Spleen (tissue), 11 donors: Measurements from ENCODE around the gene DEFB119. TPM values are rescaled to one million over a fixed set of nuclear protein-coding genes. Genes with fewer than 3 reads are reported as not detected.

Experiments
- DNase-seq: peaks from one replicate; pipeline ENCODE4 v3.0.0-alpha.2; 2020
- H3K27ac ChIP-seq, 8 donors: fragments of 200-600 bp; sonication (generic) in 7 of 8; 1 replicate in 4 of 8; 2 replicates in 4 of 8; pipeline versions ENCODE4 v1.5.0 to v1.8.0; 2016 to 2021; ENCODE audit warnings: inconsistent platforms in 4 of 8, mild to moderate bottlenecking in 4 of 8, moderate library complexity in 1 of 8
- H3K27me3 ChIP-seq, 7 donors: fragments of 200-600 bp; sonication (generic) in 6 of 7; replicated peaks in 1 of 7; 1 replicate in 4 of 7; 2 replicates in 3 of 7; pipeline versions ENCODE4 v1.5.0 to v1.8.0; 2016 to 2021; ENCODE audit warnings: inconsistent platforms in 3 of 7, mild to moderate bottlenecking in 1 of 7
- H3K36me3 ChIP-seq, 6 donors: fragments of 200-600 bp; sonication (generic) in 5 of 6; 1 replicate in 4 of 6; 2 replicates in 2 of 6; pipeline versions ENCODE4 v1.5.0 to v1.8.0; 2016 to 2021; ENCODE audit warnings: inconsistent platforms in 2 of 6
- H3K4me1 ChIP-seq, 6 donors: fragments of 200-600 bp; sonication (generic) in 5 of 6; 1 replicate in 3 of 6; 2 replicates in 3 of 6; pipeline versions ENCODE4 v1.5.0 to v1.8.0; 2016 to 2021; ENCODE audit warnings: inconsistent platforms in 3 of 6
- H3K4me3 ChIP-seq, 8 donors: fragments of 200-600 bp; sonication (generic) in 7 of 8; 1 replicate in 4 of 8; 2 replicates in 4 of 8; pipeline versions ENCODE4 v1.5.0 to v1.8.0; 2016 to 2021; ENCODE audit warnings: inconsistent platforms in 4 of 8, mild to moderate bottlenecking in 4 of 8, moderate library complexity in 2 of 8
- H3K9me3 ChIP-seq, 8 donors: fragments of 200-600 bp; sonication (generic) in 7 of 8; 1 replicate in 4 of 8; 2 replicates in 4 of 8; pipeline versions ENCODE4 v1.5.0 to v1.8.0; 2016 to 2021; ENCODE audit warnings: inconsistent platforms in 4 of 8
- CTCF ChIP-seq, 11 experiments: fragments of 200-600 bp in 7 of 11; fragments of 450-650 bp in 4 of 11; sonication (generic) in 4 of 11; IDR thresholded peaks in 8 of 11; conservative IDR thresholded peaks in 3 of 11; 1 replicate in 7 of 11; 2 replicates in 4 of 11; pipeline versions ENCODE4 v1.4.0 to v1.8.0; 2016 to 2021; ENCODE audit warnings: antibody characterized with exemption in 11 of 11, inconsistent platforms in 4 of 11, mild to moderate bottlenecking in 1 of 11
- POLR2A ChIP-seq, 3 donors: fragments of 450-650 bp; IDR thresholded peaks; one replicate each; pipeline ENCODE4 v1.5.1; 2017; ENCODE audit warnings: antibody characterized with exemption in 3 of 3, mild to moderate bottlenecking in 1 of 3
- POLR2AphosphoS5 ChIP-seq, 3 donors: sonication (generic); formaldehyde crosslinking; IDR thresholded peaks; one replicate each; pipeline ENCODE4 v1.5.1; 2017; ENCODE audit warnings: antibody characterized with exemption in 3 of 3
- WGBS, 5 donors: extraction: QIAGEN DNeasy Blood & Tissue Kit in 3 of 5; methylation state at CpG; one replicate each; pipeline versions ENCODE4 v1.1.5 to v1.1.7; 2013 to 2018; 5-methylcytosine and 5-hydroxymethylcytosine counted together
- intact Hi-C: fragments of 100-400 bp; cut with DNase I; formaldehyde crosslinking; loops from one replicate; pipeline ENCODE4 v1.15.0; 2023; ENCODE audit warnings: low total_unique reads
- polyA plus RNA-seq, 3 donors: library from polyadenylated mRNA; stranded (reverse); fragments of 200-250 nt; gene quantifications; one replicate each; pipeline ENCODE4 v1.2.1, GENCODE V29; 2013
- total RNA-seq, 7 donors: library from RNA; depleted of rRNA in 3 of 7; stranded (reverse); fragments of >200 nt in 3 of 7; fragmentation: NEBNext Ultra II Directional in 4 of 7; extraction: Animal tissue kit (Norgen Biotek cat#: 25700) in 4 of 7; gene quantifications; one replicate each; pipeline versions ENCODE4 v1.1.0 to v1.2.1, GENCODE V29; 2016 to 2021
- donor health status: healthy with polysubstance abuse.
- donor health status: DM: no; HTN: no; CAD: no; lungs with moderate emphysema.
- donor health status: DM: no; HTN: no; CAD: no.
- donor health status: Bipolar disorder and iron deficiency.
- donor health status: healthy.
- donor health status: DM: no; HTN: no; CAD: no.
- donor health status: DM: yes; HTN: yes; CAD: no.

The DEFB119 gene
- total and polyA plus RNA-seq, 10 donors, result not detected

- Histone ChIP-seq H3K9me3 (no peaks in the 10 kb centered on the region), H3K4me3 (no peak overlapping the region), H3K27me3 (peaks cover 0 to 21% (median 0%) of the 10 kb centered on the region in 7 donors), H3K36me3 (no peaks in the 10 kb centered on the region), H3K4me1 (no peaks in the 10 kb centered on the region), H3K27ac (no peak overlapping the region)
- intact Hi-C loops, result no loop called here
- TF ChIP-seq POLR2AphosphoS5 (IDR thresholded peaks at IDR 0.05) (no peak), POLR2A (IDR thresholded peaks at IDR 0.05) (no peak), CTCF (IDR thresholded peaks at IDR 0.05 in 8 of 11, conservative IDR thresholded peaks at IDR 0.05 in 3 of 11) (no peak)
- WGBS, 5 donors, result 78 to 89% (median 82%) methylated on average over 7 of the region's 7 CpGs
- DNase-seq, result no peak
Observed at GRCh38 chr20:31418307-31418706, 27.9 kb upstream of the DEFB119 start.

- intact Hi-C loops, result no loop called here
- DNase-seq, result no peak
- Histone ChIP-seq H3K27ac (no peak overlapping the region), H3K36me3 (no peaks in the 10 kb centered on the region), H3K4me3 (no peak overlapping the region), H3K4me1 (no peaks in the 10 kb centered on the region), H3K27me3 (peaks cover 0 to 22% (median 0%) of the 10 kb centered on the region in 7 donors), H3K9me3 (no peaks in the 10 kb centered on the region)
- 85 to 98% (median 93%) methylated on average over 2 of the region's 2 CpGs for WGBS, 5 donors
- TF ChIP-seq CTCF (IDR thresholded peaks at IDR 0.05 in 8 of 11, conservative IDR thresholded peaks at IDR 0.05 in 3 of 11) (no peak), POLR2A (IDR thresholded peaks at IDR 0.05) (no peak), POLR2AphosphoS5 (IDR thresholded peaks at IDR 0.05) (no peak)
Observed at GRCh38 chr20:31415653-31416052, 25.3 kb upstream of the DEFB119 start.

- Histone ChIP-seq H3K4me1 (no peaks in the 10 kb centered on the region), H3K4me3 (no peak overlapping the region), H3K27ac (no peak overlapping the region), H3K9me3 (no peaks in the 10 kb centered on the region), H3K36me3 (no peaks in the 10 kb centered on the region), H3K27me3 (peaks cover 0 to 29% (median 0%) of the 10 kb centered on the region in 7 donors)
- intact Hi-C loops, result no loop called here
- no peak for TF ChIP-seq CTCF (IDR thresholded peaks at IDR 0.05 in 8 of 11, conservative IDR thresholded peaks at IDR 0.05 in 3 of 11)
- no peak for TF ChIP-seq POLR2AphosphoS5 (IDR thresholded peaks at IDR 0.05)
- TF ChIP-seq POLR2A (IDR thresholded peaks at IDR 0.05), result no peak
- 73 to 82% (median 76%) methylated on average over 6 of the region's 6 CpGs for WGBS, 5 donors
- DNase-seq, result no peak
Observed at GRCh38 chr20:31414381-31414780, 24.0 kb upstream of the DEFB119 start.

GRCh38 chr20:31410011-31410410 lies 19.6 kb upstream of the DEFB119 start:
- WGBS, 5 donors, result 45 to 76% (median 61%) methylated on average over 1 of the region's 1 CpG
- Histone ChIP-seq H3K27ac (no peak overlapping the region), H3K9me3 (no peaks in the 10 kb centered on the region), H3K27me3 (peaks cover 0 to 51% (median 0%) of the 10 kb centered on the region in 7 donors), H3K4me1 (no peaks in the 10 kb centered on the region), H3K36me3 (no peaks in the 10 kb centered on the region), H3K4me3 (no peak overlapping the region)
- TF ChIP-seq POLR2AphosphoS5 (IDR thresholded peaks at IDR 0.05) (no peak), POLR2A (IDR thresholded peaks at IDR 0.05) (no peak), CTCF (IDR thresholded peaks at IDR 0.05 in 8 of 11, conservative IDR thresholded peaks at IDR 0.05 in 3 of 11) (no peak)
- intact Hi-C loops, result no loop called here
- DNase-seq, result no peak
